ENCODE results near the gene LRP6.

DNA sequence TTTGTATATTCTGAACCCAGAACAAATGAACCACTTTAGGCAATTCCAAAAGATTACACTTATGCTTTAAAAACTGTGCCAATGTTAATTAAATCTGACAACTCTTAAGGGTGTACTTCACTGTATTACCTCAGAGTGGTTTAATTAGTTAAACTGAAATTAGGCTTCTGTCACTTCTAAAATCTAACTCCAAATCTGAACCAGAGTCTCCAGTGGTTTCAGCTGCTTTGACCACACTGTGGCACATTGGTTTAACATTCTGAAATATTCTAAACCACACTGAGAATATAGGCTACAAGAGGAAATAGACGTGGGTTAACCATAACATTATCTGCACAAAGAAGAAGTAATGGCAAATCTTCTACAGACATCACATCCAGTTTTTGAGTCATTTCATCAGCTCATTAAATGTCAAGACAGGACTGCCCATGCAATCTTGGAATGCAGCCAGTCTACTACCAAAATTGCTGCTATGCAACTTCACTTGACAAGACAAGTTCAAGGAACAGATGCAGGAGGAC lies 94.8 kb downstream of the LRP6 start:
- TF ChIP-seq ATF2 (CRISPR knock-in tag; IDR thresholded peaks at IDR 0.05; ENCODE audit: borderline replicate concordance, low read depth) (no peak), TEAD4 (CRISPR knock-in tag; IDR thresholded peaks at IDR 0.05) (no peak), SMAD3 (CRISPR knock-in tag; IDR thresholded peaks at IDR 0.05; ENCODE audit: borderline replicate concordance) (no peak), SMAD4 (CRISPR knock-in tag; IDR thresholded peaks at IDR 0.05) (no peak), ZNF121 (CRISPR knock-in tag; IDR thresholded peaks at IDR 0.05) (no peak), NR3C1 (CRISPR knock-in tag; conservative IDR thresholded peaks at IDR 0.05; ENCODE audit: low read depth) (no peak)
- TF ChIP-seq, protein P1, sequence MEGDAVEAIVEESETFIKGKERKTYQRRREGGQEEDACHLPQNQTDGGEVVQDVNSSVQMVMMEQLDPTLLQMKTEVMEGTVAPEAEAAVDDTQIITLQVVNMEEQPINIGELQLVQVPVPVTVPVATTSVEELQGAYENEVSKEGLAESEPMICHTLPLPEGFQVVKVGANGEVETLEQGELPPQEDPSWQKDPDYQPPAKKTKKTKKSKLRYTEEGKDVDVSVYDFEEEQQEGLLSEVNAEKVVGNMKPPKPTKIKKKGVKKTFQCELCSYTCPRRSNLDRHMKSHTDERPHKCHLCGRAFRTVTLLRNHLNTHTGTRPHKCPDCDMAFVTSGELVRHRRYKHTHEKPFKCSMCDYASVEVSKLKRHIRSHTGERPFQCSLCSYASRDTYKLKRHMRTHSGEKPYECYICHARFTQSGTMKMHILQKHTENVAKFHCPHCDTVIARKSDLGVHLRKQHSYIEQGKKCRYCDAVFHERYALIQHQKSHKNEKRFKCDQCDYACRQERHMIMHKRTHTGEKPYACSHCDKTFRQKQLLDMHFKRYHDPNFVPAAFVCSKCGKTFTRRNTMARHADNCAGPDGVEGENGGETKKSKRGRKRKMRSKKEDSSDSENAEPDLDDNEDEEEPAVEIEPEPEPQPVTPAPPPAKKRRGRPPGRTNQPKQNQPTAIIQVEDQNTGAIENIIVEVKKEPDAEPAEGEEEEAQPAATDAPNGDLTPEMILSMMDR (IDR thresholded peaks at IDR 0.05), result no peak
- TF ChIP-seq, protein P2, sequence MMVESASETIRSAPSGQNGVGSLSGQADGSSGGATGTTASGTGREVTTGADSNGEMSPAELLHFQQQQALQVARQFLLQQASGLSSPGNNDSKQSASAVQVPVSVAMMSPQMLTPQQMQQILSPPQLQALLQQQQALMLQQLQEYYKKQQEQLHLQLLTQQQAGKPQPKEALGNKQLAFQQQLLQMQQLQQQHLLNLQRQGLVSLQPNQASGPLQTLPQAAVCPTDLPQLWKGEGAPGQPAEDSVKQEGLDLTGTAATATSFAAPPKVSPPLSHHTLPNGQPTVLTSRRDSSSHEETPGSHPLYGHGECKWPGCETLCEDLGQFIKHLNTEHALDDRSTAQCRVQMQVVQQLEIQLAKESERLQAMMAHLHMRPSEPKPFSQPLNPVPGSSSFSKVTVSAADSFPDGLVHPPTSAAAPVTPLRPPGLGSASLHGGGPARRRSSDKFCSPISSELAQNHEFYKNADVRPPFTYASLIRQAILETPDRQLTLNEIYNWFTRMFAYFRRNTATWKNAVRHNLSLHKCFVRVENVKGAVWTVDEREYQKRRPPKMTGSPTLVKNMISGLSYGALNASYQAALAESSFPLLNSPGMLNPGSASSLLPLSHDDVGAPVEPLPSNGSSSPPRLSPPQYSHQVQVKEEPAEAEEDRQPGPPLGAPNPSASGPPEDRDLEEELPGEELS (CRISPR knock-in tag; IDR thresholded peaks at IDR 0.05), result no peak

Measured in WTC11 (cell line).